Stomach (tissue), 4 donors: Measurements from ENCODE around the gene MPIG6B.

Experiments
- EP300 ChIP-seq: sonication (generic); formaldehyde crosslinking; IDR thresholded peaks from one replicate; pipeline ENCODE4 v1.6.1; 2017; ENCODE audit warnings: antibody characterized with exemption
- POLR2A ChIP-seq, 4 donors: fragments of 450-650 bp; IDR thresholded peaks; one replicate each; pipeline ENCODE4 v1.6.1; 2016; ENCODE audit warnings: antibody characterized with exemption in 4 of 4, control low read depth in 2 of 4, mild to moderate bottlenecking in 1 of 4, moderate library complexity in 1 of 4
- POLR2AphosphoS5 ChIP-seq, 3 donors: sonication (generic); formaldehyde crosslinking; IDR thresholded peaks; one replicate each; pipeline ENCODE4 v1.6.1; 2016; ENCODE audit warnings: antibody characterized with exemption in 3 of 3
- TF ChIP-seq, protein P1 (sequence below), 7 experiments: fragments of 450-650 bp in 4 of 7; fragments of 200-600 bp in 3 of 7; sonication (generic) in 3 of 7; IDR thresholded peaks; one replicate each; pipeline ENCODE4 v1.5.1; 2016 to 2019; ENCODE audit warnings: antibody characterized with exemption in 7 of 7, control low read depth in 2 of 7, mild to moderate bottlenecking in 1 of 7

DNA sequence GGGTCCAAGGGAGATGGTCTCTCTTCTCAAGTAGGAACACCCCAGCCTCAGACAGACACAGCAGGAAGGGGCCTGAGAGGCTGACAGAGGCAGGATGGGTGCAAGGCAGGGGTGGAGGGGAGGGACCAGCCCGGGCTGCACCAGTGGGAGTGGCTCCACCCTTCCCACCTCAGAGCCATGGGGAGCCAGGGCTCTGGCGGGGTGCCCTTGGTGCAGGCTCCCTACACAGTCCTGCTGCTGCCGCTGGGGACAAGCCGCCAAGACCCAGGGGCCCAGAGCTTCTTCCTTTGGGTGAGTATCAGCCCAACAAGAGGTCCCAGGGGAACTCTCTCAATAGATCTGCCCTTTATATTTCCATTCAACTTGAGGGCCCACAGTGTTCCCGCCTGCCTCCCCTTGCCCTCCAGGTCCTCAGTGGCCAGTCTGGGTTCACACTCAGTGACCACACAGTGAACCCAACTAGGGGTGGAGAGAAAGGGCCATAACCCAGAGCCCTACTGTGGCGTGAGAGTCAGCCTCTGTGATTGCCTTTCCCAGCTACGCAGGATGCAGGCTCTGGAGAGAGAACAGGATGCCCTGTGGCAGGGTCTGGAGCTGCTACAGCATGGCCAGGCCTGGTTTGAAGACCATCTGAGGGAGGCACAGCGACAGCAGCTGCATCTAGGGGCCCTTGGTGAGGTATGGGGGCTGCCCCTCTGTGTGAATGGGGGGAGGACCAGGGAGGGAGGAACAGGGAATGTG lies 39.9 kb downstream of the MPIG6B start:
- TF ChIP-seq, protein P1, sequence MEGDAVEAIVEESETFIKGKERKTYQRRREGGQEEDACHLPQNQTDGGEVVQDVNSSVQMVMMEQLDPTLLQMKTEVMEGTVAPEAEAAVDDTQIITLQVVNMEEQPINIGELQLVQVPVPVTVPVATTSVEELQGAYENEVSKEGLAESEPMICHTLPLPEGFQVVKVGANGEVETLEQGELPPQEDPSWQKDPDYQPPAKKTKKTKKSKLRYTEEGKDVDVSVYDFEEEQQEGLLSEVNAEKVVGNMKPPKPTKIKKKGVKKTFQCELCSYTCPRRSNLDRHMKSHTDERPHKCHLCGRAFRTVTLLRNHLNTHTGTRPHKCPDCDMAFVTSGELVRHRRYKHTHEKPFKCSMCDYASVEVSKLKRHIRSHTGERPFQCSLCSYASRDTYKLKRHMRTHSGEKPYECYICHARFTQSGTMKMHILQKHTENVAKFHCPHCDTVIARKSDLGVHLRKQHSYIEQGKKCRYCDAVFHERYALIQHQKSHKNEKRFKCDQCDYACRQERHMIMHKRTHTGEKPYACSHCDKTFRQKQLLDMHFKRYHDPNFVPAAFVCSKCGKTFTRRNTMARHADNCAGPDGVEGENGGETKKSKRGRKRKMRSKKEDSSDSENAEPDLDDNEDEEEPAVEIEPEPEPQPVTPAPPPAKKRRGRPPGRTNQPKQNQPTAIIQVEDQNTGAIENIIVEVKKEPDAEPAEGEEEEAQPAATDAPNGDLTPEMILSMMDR (IDR thresholded peaks at IDR 0.05), result no peak
- TF ChIP-seq POLR2AphosphoS5 (IDR thresholded peaks at IDR 0.05) (no peak), POLR2A (IDR thresholded peaks at IDR 0.05) (no peak), EP300 (no peak)
